BE2C (cell line): ENCODE data around the gene ARMC9.

ENCODE experiments used
- DNase-seq: peaks from one replicate; pipeline ENCODE4 v3.0.0-alpha.2; 2020
- H3K27me3 ChIP-seq: fragments of 250-450 bp; sonication (Bioruptor Pico); 2 replicates; pipeline ENCODE4 v1.5.1; 2020; ENCODE audit warnings: mild to moderate bottlenecking
- H3K36me3 ChIP-seq: fragments of 250-450 bp; sonication (Bioruptor Pico); 2 replicates; pipeline ENCODE4 v1.5.1; 2020; ENCODE audit warnings: mild to moderate bottlenecking
- H3K4me1 ChIP-seq: fragments of 250-450 bp; sonication (Bioruptor Pico); 2 replicates; pipeline ENCODE4 v1.5.1; 2020
- H3K4me3 ChIP-seq: 2 replicates; pipeline ENCODE4 v1.5.1; 2011; ENCODE audit warnings: low read depth, low read length
- H3K9me3 ChIP-seq: fragments of 250-450 bp; sonication (Bioruptor Pico); 2 replicates; pipeline ENCODE4 v1.5.1; 2020
- TF ChIP-seq, protein P1 (sequence below): IDR thresholded peaks from 2 replicates; pipeline ENCODE4 v1.5.1; 2012; ENCODE audit warnings: mild to moderate bottlenecking, low read depth, low read length

The ARMC9 gene

DNA sequence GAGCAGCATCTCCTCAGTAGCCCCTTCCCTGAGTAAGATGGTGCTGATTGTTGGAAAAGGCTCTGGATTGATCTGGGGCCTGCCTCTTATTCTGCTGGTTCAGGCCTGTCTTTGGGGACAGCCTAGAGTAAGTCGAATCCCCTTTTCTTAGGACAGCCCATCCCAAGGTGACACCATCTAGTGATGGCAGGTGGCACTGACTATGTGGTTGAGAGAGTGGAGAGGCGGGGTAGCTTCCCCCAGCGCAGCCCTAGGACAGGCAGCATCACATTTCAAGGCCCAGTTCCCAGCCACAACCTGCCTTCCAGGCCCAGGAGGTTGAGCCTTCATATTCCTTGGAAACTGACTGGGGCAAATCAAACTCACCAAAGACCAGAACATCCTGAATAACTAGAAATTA, 128.0 kb downstream of the ARMC9 start:
- H3K4me1 ChIP-seq, result no peaks in the 10 kb centered on the region
- no peaks in the 10 kb centered on the region for H3K9me3 ChIP-seq

DNA sequence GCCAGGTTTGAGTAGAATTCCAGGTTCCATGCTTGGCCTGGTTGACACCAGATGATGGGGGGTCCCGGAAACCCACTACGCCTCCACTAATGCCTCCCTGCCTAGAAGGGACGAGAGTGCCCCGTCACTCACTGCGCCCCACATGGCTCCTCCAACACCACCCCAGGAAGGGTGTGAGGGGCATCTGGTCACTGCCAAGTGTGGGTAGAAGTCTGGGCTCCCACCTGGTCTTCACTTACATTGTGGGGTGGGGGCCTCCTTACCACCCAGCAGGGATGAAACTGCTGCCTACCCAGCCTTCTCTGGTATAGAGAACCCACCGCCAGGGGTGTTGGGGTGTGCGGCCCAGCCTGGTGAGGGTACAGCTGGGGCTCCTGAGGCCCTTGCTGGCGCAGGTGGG, 131.9 kb downstream of the ARMC9 start:
- peaks cover 2% of the 10 kb centered on the region for H3K36me3 ChIP-seq
- no peak overlapping the region for H3K4me3 ChIP-seq
- no peaks in the 10 kb centered on the region for H3K9me3 ChIP-seq
- no peak for DNase-seq
- H3K27me3 ChIP-seq, result no peaks in the 10 kb centered on the region
- TF ChIP-seq, protein P1, sequence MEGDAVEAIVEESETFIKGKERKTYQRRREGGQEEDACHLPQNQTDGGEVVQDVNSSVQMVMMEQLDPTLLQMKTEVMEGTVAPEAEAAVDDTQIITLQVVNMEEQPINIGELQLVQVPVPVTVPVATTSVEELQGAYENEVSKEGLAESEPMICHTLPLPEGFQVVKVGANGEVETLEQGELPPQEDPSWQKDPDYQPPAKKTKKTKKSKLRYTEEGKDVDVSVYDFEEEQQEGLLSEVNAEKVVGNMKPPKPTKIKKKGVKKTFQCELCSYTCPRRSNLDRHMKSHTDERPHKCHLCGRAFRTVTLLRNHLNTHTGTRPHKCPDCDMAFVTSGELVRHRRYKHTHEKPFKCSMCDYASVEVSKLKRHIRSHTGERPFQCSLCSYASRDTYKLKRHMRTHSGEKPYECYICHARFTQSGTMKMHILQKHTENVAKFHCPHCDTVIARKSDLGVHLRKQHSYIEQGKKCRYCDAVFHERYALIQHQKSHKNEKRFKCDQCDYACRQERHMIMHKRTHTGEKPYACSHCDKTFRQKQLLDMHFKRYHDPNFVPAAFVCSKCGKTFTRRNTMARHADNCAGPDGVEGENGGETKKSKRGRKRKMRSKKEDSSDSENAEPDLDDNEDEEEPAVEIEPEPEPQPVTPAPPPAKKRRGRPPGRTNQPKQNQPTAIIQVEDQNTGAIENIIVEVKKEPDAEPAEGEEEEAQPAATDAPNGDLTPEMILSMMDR, result no peak
- no peaks in the 10 kb centered on the region for H3K4me1 ChIP-seq

More for the DNA sequence above, 128.0 kb downstream of the ARMC9 start:
- H3K4me3 ChIP-seq, result no peak overlapping the region
- no peaks in the 10 kb centered on the region for H3K27me3 ChIP-seq
- TF ChIP-seq, protein P1, result no peak
- peaks cover 2% of the 10 kb centered on the region; the same call in 1 of the 2 replicates for H3K36me3 ChIP-seq
- no peak for DNase-seq

DNA sequence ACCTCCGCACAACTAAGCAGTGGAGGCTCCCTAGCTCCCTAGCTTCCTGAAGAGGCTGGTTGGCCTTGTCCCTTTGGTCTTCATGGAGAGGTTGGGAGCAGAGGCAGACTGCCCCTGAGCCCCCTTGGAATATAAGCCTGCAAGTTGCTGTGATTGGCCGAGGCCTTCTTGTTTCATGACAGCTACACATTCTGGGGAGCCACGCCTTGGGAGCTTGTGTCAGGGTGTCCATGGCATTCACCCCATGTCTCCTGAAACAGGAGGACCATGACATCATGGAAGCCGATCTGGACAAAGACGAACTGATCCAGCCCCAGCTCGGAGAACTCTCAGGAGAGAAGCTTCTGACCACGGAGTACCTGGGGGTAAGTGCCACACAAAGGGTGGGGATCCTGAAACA, 133.1 kb downstream of the ARMC9 start:
- DNase-seq, result no peak
- H3K4me3 ChIP-seq, result no peak overlapping the region
- peaks cover 2% of the 10 kb centered on the region for H3K36me3 ChIP-seq
- TF ChIP-seq, protein P1, result no peak
- H3K4me1 ChIP-seq, result no peaks in the 10 kb centered on the region
- H3K9me3 ChIP-seq, result no peaks in the 10 kb centered on the region
- no peaks in the 10 kb centered on the region for H3K27me3 ChIP-seq

DNA sequence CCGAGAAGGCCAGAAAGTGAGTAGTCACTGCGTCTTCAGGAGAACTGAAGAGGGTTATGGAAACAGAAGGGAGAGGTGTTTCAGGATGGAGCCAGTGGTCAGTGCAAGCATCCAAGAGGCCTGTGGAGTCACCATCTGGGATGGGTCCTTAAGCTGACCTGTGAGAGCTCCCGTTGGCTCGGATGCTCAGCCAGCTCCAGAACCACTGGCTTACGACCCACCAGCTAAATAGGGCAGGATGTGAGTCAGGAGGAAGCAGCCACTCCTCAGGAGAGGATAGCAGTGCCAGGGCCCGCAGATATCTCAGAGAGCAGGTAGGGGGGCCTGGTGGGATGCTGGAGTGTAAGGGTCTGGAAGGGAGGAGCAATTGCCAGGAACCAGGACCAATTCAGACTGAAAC, 134.0 kb downstream of the ARMC9 start:
- Histone ChIP-seq H3K36me3 (no peaks in the 10 kb centered on the region; the same call in none of the 2 replicates), H3K27me3 (no peaks in the 10 kb centered on the region), H3K4me1 (no peaks in the 10 kb centered on the region), H3K9me3 (no peaks in the 10 kb centered on the region), H3K4me3 (no peak overlapping the region)
- TF ChIP-seq, protein P1, result no peak
- DNase-seq, result no peak

DNA sequence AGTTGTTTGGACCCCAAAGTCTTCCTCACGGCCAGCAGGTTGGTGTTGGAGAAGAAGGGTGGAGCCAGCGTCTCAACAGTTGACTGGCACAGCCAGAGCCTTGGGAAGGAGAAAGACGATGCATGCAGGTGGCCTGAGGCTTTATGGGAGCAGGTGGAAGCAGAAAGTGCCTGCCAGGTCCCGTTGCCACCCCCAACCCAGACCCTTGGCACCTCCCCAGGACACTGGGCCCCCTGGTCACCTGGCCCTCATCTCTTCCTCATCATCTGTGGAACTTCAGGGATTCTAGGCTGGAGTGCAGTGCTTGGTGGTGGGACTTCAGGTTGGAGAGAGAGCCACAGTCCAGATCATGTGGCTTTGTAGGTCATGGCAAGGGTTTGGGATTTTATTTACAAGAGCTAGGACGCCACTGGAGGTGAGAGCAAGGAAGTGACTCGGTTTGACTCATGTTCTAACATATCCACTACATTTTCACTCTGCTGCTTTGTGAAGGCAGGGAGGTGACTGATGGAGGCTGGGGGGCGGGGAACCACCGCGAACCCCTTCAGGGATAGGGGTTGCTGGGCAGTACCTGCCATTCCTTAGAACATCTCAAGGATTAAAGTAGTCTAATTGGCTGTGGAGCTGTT, 134.6 kb downstream of the ARMC9 start:
- Histone ChIP-seq H3K36me3 (no peaks in the 10 kb centered on the region; the same call in none of the 2 replicates), H3K27me3 (no peaks in the 10 kb centered on the region), H3K4me1 (peaks cover 3% of the 10 kb centered on the region; the same call in 1 of the 2 replicates), H3K9me3 (no peaks in the 10 kb centered on the region), H3K4me3 (no peak overlapping the region)
- no peak for DNase-seq
- TF ChIP-seq, protein P1, result no peak

DNA sequence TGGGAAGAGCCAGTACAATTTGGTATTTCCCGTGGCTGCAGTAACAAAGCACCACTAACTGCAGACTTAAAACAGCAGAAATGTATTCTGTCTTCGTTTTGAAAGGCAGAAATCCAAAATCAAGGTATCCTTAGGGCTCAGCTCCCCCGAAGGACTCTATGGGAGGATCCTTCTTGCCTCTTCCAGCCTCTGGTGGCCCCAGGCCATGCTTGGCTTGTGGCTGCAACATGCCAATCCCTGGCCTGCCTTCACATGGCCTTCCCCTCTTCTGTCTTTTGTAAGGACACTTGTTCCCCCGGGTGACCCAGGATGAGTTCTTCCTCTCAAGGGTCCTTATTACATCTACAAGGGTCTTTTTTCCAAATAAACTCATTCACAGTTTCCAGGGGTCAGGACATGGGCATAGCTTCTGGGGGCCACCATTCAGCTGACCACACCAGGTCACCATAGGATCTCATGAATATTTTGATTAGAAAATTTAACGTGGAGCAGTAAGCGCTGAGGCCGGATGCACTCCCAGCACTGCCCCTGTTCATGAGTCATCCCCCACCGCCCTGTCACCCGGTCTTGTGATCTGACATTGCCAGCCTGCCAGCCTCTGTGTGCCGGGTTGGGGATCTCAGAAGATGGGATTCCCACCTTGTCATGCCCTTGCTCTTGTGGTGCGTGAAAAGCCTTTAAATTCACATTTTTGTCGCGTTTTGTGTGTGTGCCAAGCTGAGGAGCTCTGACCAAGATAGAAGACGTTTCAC, 135.9 kb downstream of the ARMC9 start:
- no peaks in the 10 kb centered on the region; the same call in none of the 2 replicates for H3K36me3 ChIP-seq
- H3K27me3 ChIP-seq, result no peaks in the 10 kb centered on the region
- H3K9me3 ChIP-seq, result no peaks in the 10 kb centered on the region
- TF ChIP-seq, protein P1, result no peak
- no peak overlapping the region for H3K4me3 ChIP-seq
- H3K4me1 ChIP-seq, result peaks cover 4% of the 10 kb centered on the region; the same call in 1 of the 2 replicates
- no peak for DNase-seq
